Nephron (organoid): Measurements from ENCODE around the gene CERS1.

Experiments
- H3K27ac Mint-ChIP-seq, 3 experiments: 2 replicates each; pipeline ENCODE4 v1.8.0; 2020; ENCODE audit warnings: mixed read lengths in 3 of 3, mild to moderate bottlenecking in 2 of 3, moderate library complexity in 1 of 3
- H3K27me3 Mint-ChIP-seq: 2 replicates; pipeline ENCODE4 v1.8.0; 2021; ENCODE audit warnings: low read depth, mild to moderate bottlenecking, moderate library complexity, mixed read lengths
- H3K36me3 Mint-ChIP-seq: 2 replicates; pipeline ENCODE4 v1.8.0; 2020; ENCODE audit warnings: low read depth, mixed read lengths
- H3K4me1 Mint-ChIP-seq: 2 replicates; pipeline ENCODE4 v1.8.0; 2020; ENCODE audit warnings: mixed read lengths
- H3K4me3 Mint-ChIP-seq, 3 experiments: 2 replicates each; pipeline ENCODE4 v1.8.0; 2020; ENCODE audit warnings: mild to moderate bottlenecking in 3 of 3, mixed read lengths in 3 of 3, moderate library complexity in 2 of 3
- H3K9me3 Mint-ChIP-seq: 2 replicates; pipeline ENCODE4 v1.8.0; 2020; ENCODE audit warnings: mixed read lengths
- CTCF ChIP-seq, 3 experiments: fragments of 200-600 bp; sonication (generic); IDR thresholded peaks; one replicate each; pipeline ENCODE4 v1.5.0; 2021; ENCODE audit warnings: antibody characterized with exemption in 3 of 3; ENCODE audit not compliant: unreplicated experiment in 3 of 3

The CERS1 gene

GRCh38 chr19:18854982-18855381 is 41.0 kb downstream of the CERS1 start:
- Mint-ChIP-seq H3K4me1 (peaks cover 25% of the 10 kb centered on the region), H3K9me3 (no peaks in the 10 kb centered on the region), H3K4me3 (no peak overlapping the region), H3K36me3 (peaks cover 70% of the 10 kb centered on the region), H3K27ac (no peak overlapping the region), H3K27me3 (no peaks in the 10 kb centered on the region)
- no peak for TF ChIP-seq CTCF (IDR thresholded peaks at IDR 0.05; ENCODE audit: unreplicated experiment in 3 of 3)

- H3K27ac Mint-ChIP-seq: no peak overlapping the region
- no peaks in the 10 kb centered on the region for H3K9me3 Mint-ChIP-seq
- no peak overlapping the region for H3K4me3 Mint-ChIP-seq
- H3K4me1 Mint-ChIP-seq: peaks cover 36% of the 10 kb centered on the region
- TF ChIP-seq CTCF (IDR thresholded peaks at IDR 0.05; ENCODE audit: unreplicated experiment in 3 of 3): no peak
- H3K27me3 Mint-ChIP-seq: no peaks in the 10 kb centered on the region
- peaks cover 66% of the 10 kb centered on the region for H3K36me3 Mint-ChIP-seq
Measured at GRCh38 chr19:18853755-18854427, 42.1 kb downstream of the CERS1 start.

- peaks cover 57% of the 10 kb centered on the region for H3K36me3 Mint-ChIP-seq
- no peaks in the 10 kb centered on the region for H3K9me3 Mint-ChIP-seq
- H3K4me1 Mint-ChIP-seq: peaks cover 49% of the 10 kb centered on the region
- H3K27ac Mint-ChIP-seq: no peak overlapping the region
- H3K27me3 Mint-ChIP-seq: no peaks in the 10 kb centered on the region
- TF ChIP-seq CTCF (IDR thresholded peaks at IDR 0.05; ENCODE audit: unreplicated experiment in 3 of 3): no peak
- H3K4me3 Mint-ChIP-seq: no peak overlapping the region
Measured at GRCh38 chr19:18852648-18853047, 43.3 kb downstream of the CERS1 start.

- H3K4me3 Mint-ChIP-seq: no peak overlapping the region
- peaks cover 57% of the 10 kb centered on the region for H3K4me1 Mint-ChIP-seq
- H3K36me3 Mint-ChIP-seq: peaks cover 57% of the 10 kb centered on the region
- H3K9me3 Mint-ChIP-seq: no peaks in the 10 kb centered on the region
- H3K27ac Mint-ChIP-seq: no peak overlapping the region
- TF ChIP-seq CTCF (IDR thresholded peaks at IDR 0.05; ENCODE audit: unreplicated experiment in 3 of 3): no peak
- H3K27me3 Mint-ChIP-seq: no peaks in the 10 kb centered on the region
Measured at GRCh38 chr19:18851673-18852325, 44.2 kb downstream of the CERS1 start.

- H3K36me3 Mint-ChIP-seq: peaks cover 48% of the 10 kb centered on the region
- H3K4me1 Mint-ChIP-seq: peaks cover 60% of the 10 kb centered on the region
- no peaks in the 10 kb centered on the region for H3K9me3 Mint-ChIP-seq
- H3K4me3 Mint-ChIP-seq: peak overlapping the region in 2 of 3 experiments; percentile 55 to 66
- H3K27ac Mint-ChIP-seq: peak overlapping the region; percentile 78 to 99 (median 99)
- TF ChIP-seq CTCF (IDR thresholded peaks at IDR 0.05; ENCODE audit: unreplicated experiment in 3 of 3): no peak
- H3K27me3 Mint-ChIP-seq: no peaks in the 10 kb centered on the region
Measured at GRCh38 chr19:18850471-18851375, 45.2 kb downstream of the CERS1 start.
